Activated T-helper 2 cell treated with anti-CD3 and anti-CD28 coated beads, Interferon-gamma antibody, Interleukin-2, Interleukin-4, amounts not matched to agents 10 μg/mL and 5 μg/mL and 100 μg/mL, durations not matched to agents 14 hours and 24 hours and 36 hours (primary cell): ENCODE measurements around the gene MAD2L1. TPM values are rescaled to one million over a fixed set of nuclear protein-coding genes. Genes with fewer than 3 reads are reported as not detected.

Experiments
- DNase-seq: peaks from one replicate; pipeline ENCODE4 v3.0.0; 2021; ENCODE audit warnings: low spot score
- H3K27ac Mint-ChIP-seq: one replicate; pipeline ENCODE4 v1.8.0; 2021; ENCODE audit warnings: mixed read lengths
- H3K27me3 Mint-ChIP-seq: one replicate; pipeline ENCODE4 v1.8.0; 2021; ENCODE audit warnings: low read depth, mixed read lengths
- H3K36me3 Mint-ChIP-seq: one replicate; pipeline ENCODE4 v1.8.0; 2021; ENCODE audit warnings: low read depth, mixed read lengths
- H3K4me1 Mint-ChIP-seq: one replicate; pipeline ENCODE4 v1.8.0; 2021; ENCODE audit warnings: low read depth, mixed read lengths
- H3K4me3 Mint-ChIP-seq: one replicate; pipeline ENCODE4 v1.8.0; 2021; ENCODE audit warnings: low read depth, mild to moderate bottlenecking, moderate library complexity, mixed read lengths
- H3K9me3 Mint-ChIP-seq: one replicate; pipeline ENCODE4 v1.8.0; 2021; ENCODE audit warnings: mixed read lengths
- intact Hi-C: fragments of 100-400 bp; cut with micrococcal nuclease; formaldehyde crosslinking; loops from one replicate; pipeline ENCODE4 v1.15.1; 2023
- total RNA-seq: library from RNA; stranded (reverse); gene quantifications from 2 replicates; pipeline ENCODE4 v1.2.3, GENCODE V29; 2022

The MAD2L1 gene
- total RNA-seq, 1 donor from 2014 or later, result 70.8 TPM

DNA sequence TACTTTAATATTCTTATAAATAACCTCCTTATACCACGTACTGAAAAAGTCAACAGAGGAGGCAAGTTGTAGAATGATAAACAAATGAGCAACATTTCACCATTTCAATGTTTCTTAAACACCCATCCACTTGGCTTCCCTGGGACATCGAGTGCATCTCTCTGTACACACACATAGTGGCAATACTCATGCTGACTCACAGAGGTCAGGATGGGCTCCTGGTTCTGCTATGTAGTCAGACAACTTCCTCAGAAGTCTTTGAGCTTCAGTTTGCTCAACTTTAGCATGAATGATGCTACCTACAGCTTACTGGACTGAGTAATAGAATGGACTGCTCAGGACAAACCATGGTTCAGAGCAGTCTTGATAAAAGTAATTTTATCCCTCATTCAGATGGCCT is 56.9 kb downstream of the MAD2L1 start:
- intact Hi-C loops, result no loop called here

GRCh38 chr4:120008957-120009356 is 57.7 kb downstream of the MAD2L1 start:
- Mint-ChIP-seq H3K27me3 (peaks cover 4% of the 10 kb centered on the region), H3K4me1 (no peaks in the 10 kb centered on the region), H3K9me3 (no peaks in the 10 kb centered on the region), H3K27ac (no peak overlapping the region), H3K36me3 (no peaks in the 10 kb centered on the region), H3K4me3 (no peak overlapping the region)
- DNase-seq, result no peak
- intact Hi-C loops, result no loop called here

More for the DNA sequence above, 56.9 kb downstream of the MAD2L1 start:
- Mint-ChIP-seq H3K27ac (no peak overlapping the region), H3K27me3 (peaks cover 5% of the 10 kb centered on the region), H3K4me1 (no peaks in the 10 kb centered on the region), H3K9me3 (no peaks in the 10 kb centered on the region), H3K4me3 (no peak overlapping the region), H3K36me3 (no peaks in the 10 kb centered on the region)
- no peak for DNase-seq

- no peaks in the 10 kb centered on the region for H3K4me1 Mint-ChIP-seq
- no peak overlapping the region for H3K27ac Mint-ChIP-seq
- H3K9me3 Mint-ChIP-seq, result no peaks in the 10 kb centered on the region
Measured at GRCh38 chr4:120007896-120008436, 58.7 kb downstream of the MAD2L1 start.

GRCh38 chr4:120007191-120007871 is 59.3 kb downstream of the MAD2L1 start:
- no peak for DNase-seq
- Mint-ChIP-seq H3K36me3 (no peaks in the 10 kb centered on the region), H3K9me3 (no peaks in the 10 kb centered on the region), H3K27me3 (peaks cover 2% of the 10 kb centered on the region), H3K4me1 (no peaks in the 10 kb centered on the region), H3K4me3 (no peak overlapping the region), H3K27ac (no peak overlapping the region)
- intact Hi-C loops, result no loop called here

More at GRCh38 chr4:120007896-120008436, 58.7 kb downstream of the MAD2L1 start:
- Mint-ChIP-seq H3K36me3 (no peaks in the 10 kb centered on the region), H3K4me3 (no peak overlapping the region), H3K27me3 (peaks cover 2% of the 10 kb centered on the region)
- no peak for DNase-seq
- intact Hi-C loops, result no loop called here
